Measurements from ENCODE around the gene DSC2. TPM values are rescaled to one million over a fixed set of nuclear protein-coding genes. Genes with fewer than 3 reads are reported as not detected.
A peak's percentile ranks its signal among the peaks of the same experiment; 100 is the strongest.
"Not testable (repeated sequence)": the region's sequence is repeated elsewhere in the genome, so short reads cannot be mapped to it uniquely, and the experiment has no call there.

Gene DSC2
- total RNA-seq = 4.2 TPM

DNA sequence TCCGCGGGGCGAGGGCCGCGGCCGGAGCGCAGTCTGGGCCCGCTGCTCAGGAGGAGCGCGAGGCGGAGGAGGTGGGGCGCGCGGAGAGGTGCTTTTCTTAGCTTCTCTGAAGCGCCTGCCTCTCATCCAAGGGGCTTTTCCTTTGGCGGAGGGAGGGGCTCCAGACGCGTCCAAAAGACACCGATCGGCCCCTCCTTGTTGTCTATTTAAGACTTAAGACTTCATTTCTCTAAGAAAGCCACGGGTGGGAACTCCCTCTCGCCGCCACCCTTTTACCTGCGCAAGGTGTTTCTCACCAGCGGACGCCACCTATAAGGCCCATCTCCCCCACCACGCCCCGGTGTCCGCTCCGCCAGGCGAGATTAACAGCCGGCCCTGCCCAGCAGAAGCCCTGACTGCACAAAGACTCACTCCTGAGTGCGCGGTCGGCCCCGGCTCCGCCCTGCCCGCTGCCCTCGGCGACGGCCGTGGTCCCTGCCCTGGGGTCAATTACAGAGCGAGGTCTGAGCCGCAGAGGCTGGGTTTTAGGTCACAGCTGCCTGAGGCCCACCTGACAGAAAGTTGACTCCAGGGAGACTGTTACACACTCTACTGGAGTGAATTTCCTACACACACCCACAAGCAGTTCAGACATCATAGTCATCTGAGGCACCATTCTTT lies at the start of gene DSC2:
DSC2 (minus strand) TSS at position 397 of the 660 bp plus-strand sequence. CDS start 450 bp downstream, outside the sequence.
- Histone ChIP-seq H3K9me3 (ENCODE audit: control insufficient read depth in 3 of 3, low read length in 3 of 3) (no peaks in the 10 kb centered on the region), H3K4me3 (ENCODE audit: low read length in 3 of 3) (peak within 1 kb of the TSS; percentile 46 to 58 (median 46)), H3K4me1 (ENCODE audit: control insufficient read depth in 3 of 3, insufficient read depth in 3 of 3, low read length in 3 of 3) (peaks cover 0 to 4% (median 0%) of the 10 kb centered on the region in 3 donors), H3K27me3 (ENCODE audit: control insufficient read depth in 3 of 3, insufficient read depth in 3 of 3, low read length in 3 of 3) (peaks cover 10 to 13% (median 13%) of the 10 kb centered on the region in 3 donors), H3K27ac (ENCODE audit: low read depth, low read length) (peak within 1 kb of the TSS; percentile 56), H3K36me3 (ENCODE audit: control insufficient read depth in 3 of 3, insufficient read depth in 3 of 3, low read length in 3 of 3) (no peaks in the 10 kb centered on the region), H3K9ac (ENCODE audit: low read depth in 1 of 3, low read length in 3 of 3) (peak within 1 kb of the TSS; percentile 26 to 40 (median 32))

DNA sequence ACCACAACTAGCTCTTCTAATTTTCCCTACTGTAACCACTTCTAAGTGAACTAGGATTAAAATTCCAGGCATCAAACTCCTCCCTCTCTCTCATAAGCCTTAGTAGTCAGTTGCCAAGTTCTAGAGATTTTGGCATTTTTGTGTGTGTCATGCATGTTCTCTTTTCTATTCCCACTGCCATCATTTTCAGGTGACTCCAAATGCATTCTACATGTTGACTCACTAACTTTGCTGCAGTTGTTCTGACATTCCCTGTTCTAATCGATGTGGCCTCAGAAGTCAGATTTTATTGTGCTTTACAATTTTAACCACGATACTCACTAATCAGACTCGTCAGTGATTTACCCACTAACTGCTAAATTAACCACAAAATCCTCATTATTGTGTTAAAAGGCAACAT lies 47.1 kb upstream of the DSC2 start:
- Histone ChIP-seq H3K4me1 (ENCODE audit: control insufficient read depth in 3 of 3, insufficient read depth in 3 of 3, low read length in 3 of 3) (no peaks in the 10 kb centered on the region), H3K36me3 (ENCODE audit: control insufficient read depth in 3 of 3, insufficient read depth in 3 of 3, low read length in 3 of 3) (no peaks in the 10 kb centered on the region), H3K9ac (ENCODE audit: low read depth in 1 of 3, low read length in 3 of 3) (no peak overlapping the region), H3K4me3 (ENCODE audit: low read length in 3 of 3) (no peak overlapping the region), H3K9me3 (ENCODE audit: control insufficient read depth in 3 of 3, low read length in 3 of 3) (peaks cover 0 to 3% (median 0%) of the 10 kb centered on the region in 3 donors), H3K27ac (ENCODE audit: low read depth, low read length) (no peak overlapping the region), H3K27me3 (ENCODE audit: control insufficient read depth in 3 of 3, insufficient read depth in 3 of 3, low read length in 3 of 3) (no peaks in the 10 kb centered on the region)

DNA sequence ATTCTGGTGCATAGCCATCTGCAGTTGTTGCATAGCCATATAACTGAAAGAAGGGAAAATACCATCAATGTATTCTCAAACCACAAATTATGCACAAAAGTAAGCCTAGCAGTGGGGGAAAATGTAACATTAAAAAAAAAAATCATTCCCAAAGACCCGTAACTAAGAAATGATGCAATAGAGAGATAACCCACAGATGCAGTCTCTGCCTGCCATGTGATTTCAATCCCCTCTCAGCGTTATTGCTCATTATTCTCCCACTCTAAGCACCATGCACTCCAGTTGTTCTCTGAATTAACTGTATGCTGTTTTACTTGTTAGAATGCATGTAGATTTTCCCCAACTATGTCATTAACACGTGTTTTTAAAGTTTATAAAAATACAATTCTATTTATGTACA lies 46.4 kb upstream of the DSC2 start:
- Histone ChIP-seq H3K27ac (ENCODE audit: low read depth, low read length) (no peak overlapping the region), H3K4me1 (ENCODE audit: control insufficient read depth in 3 of 3, insufficient read depth in 3 of 3, low read length in 3 of 3) (no peaks in the 10 kb centered on the region), H3K9ac (ENCODE audit: low read depth in 1 of 3, low read length in 3 of 3) (no peak overlapping the region), H3K36me3 (ENCODE audit: control insufficient read depth in 3 of 3, insufficient read depth in 3 of 3, low read length in 3 of 3) (no peaks in the 10 kb centered on the region), H3K4me3 (ENCODE audit: low read length in 3 of 3) (no peak overlapping the region), H3K27me3 (ENCODE audit: control insufficient read depth in 3 of 3, insufficient read depth in 3 of 3, low read length in 3 of 3) (no peaks in the 10 kb centered on the region), H3K9me3 (ENCODE audit: control insufficient read depth in 3 of 3, low read length in 3 of 3) (peaks cover 0 to 3% (median 0%) of the 10 kb centered on the region in 3 donors)

DNA sequence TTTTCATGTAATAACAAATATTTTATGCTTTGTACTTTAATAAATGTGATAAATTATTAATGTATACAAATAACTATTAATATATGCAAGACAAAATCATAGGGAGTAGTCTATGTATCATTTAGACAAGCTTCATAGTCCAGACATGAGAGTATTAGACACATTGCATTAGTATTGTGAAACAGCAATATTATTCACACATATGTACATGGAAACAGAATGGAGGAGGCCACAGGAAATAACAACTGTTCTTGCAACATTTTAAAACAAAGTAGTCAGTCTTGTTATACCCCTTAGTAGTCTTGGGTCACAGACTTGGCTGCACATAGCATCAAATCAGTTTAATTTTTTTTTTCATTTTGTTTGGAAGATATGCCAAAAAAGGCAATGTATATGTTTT lies 44.6 kb upstream of the DSC2 start:
- no peaks in the 10 kb centered on the region for H3K4me1 ChIP-seq (ENCODE audit: control insufficient read depth in 3 of 3, insufficient read depth in 3 of 3, low read length in 3 of 3)
- no peak overlapping the region for H3K4me3 ChIP-seq (ENCODE audit: low read length in 3 of 3)
- peaks cover 0 to 3% (median 0%) of the 10 kb centered on the region in 3 donors for H3K9me3 ChIP-seq (ENCODE audit: control insufficient read depth in 3 of 3, low read length in 3 of 3)
- no peaks in the 10 kb centered on the region for H3K36me3 ChIP-seq (ENCODE audit: control insufficient read depth in 3 of 3, insufficient read depth in 3 of 3, low read length in 3 of 3)
- no peak overlapping the region for H3K27ac ChIP-seq (ENCODE audit: low read depth, low read length)
- H3K9ac ChIP-seq (ENCODE audit: low read depth in 1 of 3, low read length in 3 of 3) = no peak overlapping the region
- no peaks in the 10 kb centered on the region for H3K27me3 ChIP-seq (ENCODE audit: control insufficient read depth in 3 of 3, insufficient read depth in 3 of 3, low read length in 3 of 3)

DNA sequence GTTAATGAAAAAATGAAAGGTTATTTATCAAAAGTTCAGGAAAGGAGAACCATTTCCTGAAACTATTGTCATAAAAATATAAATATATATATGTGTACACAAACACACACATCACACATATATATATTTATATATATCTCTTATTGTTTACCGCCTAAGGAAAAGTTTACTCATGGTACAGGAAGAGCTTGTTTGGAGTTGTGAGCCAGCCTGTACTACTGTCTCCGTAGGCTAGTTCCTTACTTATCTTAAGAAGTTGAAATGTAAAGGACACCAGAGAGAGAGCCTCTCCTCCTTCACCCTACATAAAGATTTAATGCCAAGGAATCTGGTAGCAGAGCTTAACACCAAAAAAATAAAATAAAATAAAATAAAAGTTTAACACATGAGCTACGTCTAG lies 40.8 kb upstream of the DSC2 start:
- Histone ChIP-seq H3K36me3 (ENCODE audit: control insufficient read depth in 3 of 3, insufficient read depth in 3 of 3, low read length in 3 of 3) (no peaks in the 10 kb centered on the region), H3K27me3 (ENCODE audit: control insufficient read depth in 3 of 3, insufficient read depth in 3 of 3, low read length in 3 of 3) (no peaks in the 10 kb centered on the region)

DNA sequence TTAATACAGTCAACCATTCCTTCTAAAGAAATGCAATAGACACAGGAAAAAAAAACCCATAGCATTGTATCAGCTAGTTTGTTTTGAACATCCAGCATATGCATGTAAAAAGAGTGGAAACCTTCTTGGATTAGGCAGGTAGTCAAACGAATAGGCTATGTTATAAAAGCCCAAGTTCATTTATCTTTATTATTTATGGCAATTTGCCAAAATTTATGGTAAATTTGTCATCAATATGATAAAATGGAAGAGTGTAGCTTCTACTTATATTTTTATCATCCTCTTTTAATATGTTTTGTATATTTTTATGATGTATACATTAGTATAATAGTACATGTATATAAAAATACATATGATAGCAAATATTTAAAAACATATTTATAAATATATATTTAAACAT lies 36.5 kb upstream of the DSC2 start:
- no peaks in the 10 kb centered on the region for H3K36me3 ChIP-seq (ENCODE audit: control insufficient read depth in 3 of 3, insufficient read depth in 3 of 3, low read length in 3 of 3)
- H3K27ac ChIP-seq (ENCODE audit: low read depth, low read length) = no peak overlapping the region
- H3K9ac ChIP-seq (ENCODE audit: low read depth in 1 of 3, low read length in 3 of 3) = no peak overlapping the region
- no peaks in the 10 kb centered on the region for H3K27me3 ChIP-seq (ENCODE audit: control insufficient read depth in 3 of 3, insufficient read depth in 3 of 3, low read length in 3 of 3)
- no peaks in the 10 kb centered on the region for H3K9me3 ChIP-seq (ENCODE audit: control insufficient read depth in 3 of 3, low read length in 3 of 3)
- no peak overlapping the region for H3K4me3 ChIP-seq (ENCODE audit: low read length in 3 of 3)
- no peaks in the 10 kb centered on the region for H3K4me1 ChIP-seq (ENCODE audit: control insufficient read depth in 3 of 3, insufficient read depth in 3 of 3, low read length in 3 of 3)

More for the DNA sequence above, 40.8 kb upstream of the DSC2 start:
- no peaks in the 10 kb centered on the region for H3K9me3 ChIP-seq (ENCODE audit: control insufficient read depth in 3 of 3, low read length in 3 of 3)
- H3K4me3 ChIP-seq (ENCODE audit: low read length in 3 of 3) = no peak overlapping the region
- H3K27ac ChIP-seq (ENCODE audit: low read depth, low read length) = no peak overlapping the region
- H3K9ac ChIP-seq (ENCODE audit: low read depth in 1 of 3, low read length in 3 of 3) = no peak overlapping the region
- no peaks in the 10 kb centered on the region for H3K4me1 ChIP-seq (ENCODE audit: control insufficient read depth in 3 of 3, insufficient read depth in 3 of 3, low read length in 3 of 3)

DNA sequence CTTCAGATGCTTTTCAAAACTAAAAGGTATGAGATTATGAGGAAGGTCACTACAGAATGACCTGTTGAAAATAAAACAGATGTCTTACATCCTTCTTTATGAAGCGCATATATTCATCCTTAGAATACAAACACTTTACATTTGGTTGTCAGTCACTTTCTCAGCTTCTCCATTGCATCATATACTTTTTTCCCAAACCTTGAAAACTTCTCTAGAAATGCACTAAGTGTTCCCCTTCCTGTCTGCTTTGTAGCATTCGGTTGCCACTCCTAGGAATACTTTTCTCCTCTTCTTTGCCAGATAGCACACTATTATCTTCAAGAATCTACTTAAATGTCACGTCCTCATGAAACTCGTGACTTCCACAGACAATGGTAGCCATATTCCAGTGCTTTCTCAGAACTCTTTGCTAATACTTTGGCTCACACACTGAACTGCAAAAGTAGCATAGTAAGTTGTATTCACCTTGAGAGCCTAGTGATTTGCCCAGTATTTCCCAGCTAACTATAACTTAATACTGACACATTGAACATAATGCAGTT lies 32.8 kb upstream of the DSC2 start:
- Histone ChIP-seq H3K27me3 (ENCODE audit: control insufficient read depth in 3 of 3, insufficient read depth in 3 of 3, low read length in 3 of 3) (no peaks in the 10 kb centered on the region), H3K4me3 (ENCODE audit: low read length in 3 of 3) (no peak overlapping the region), H3K9me3 (ENCODE audit: control insufficient read depth in 3 of 3, low read length in 3 of 3) (no peaks in the 10 kb centered on the region), H3K36me3 (ENCODE audit: control insufficient read depth in 3 of 3, insufficient read depth in 3 of 3, low read length in 3 of 3) (no peaks in the 10 kb centered on the region), H3K27ac (ENCODE audit: low read depth, low read length) (no peak overlapping the region), H3K9ac (ENCODE audit: low read depth in 1 of 3, low read length in 3 of 3) (no peak overlapping the region), H3K4me1 (ENCODE audit: control insufficient read depth in 3 of 3, insufficient read depth in 3 of 3, low read length in 3 of 3) (no peaks in the 10 kb centered on the region)

DNA sequence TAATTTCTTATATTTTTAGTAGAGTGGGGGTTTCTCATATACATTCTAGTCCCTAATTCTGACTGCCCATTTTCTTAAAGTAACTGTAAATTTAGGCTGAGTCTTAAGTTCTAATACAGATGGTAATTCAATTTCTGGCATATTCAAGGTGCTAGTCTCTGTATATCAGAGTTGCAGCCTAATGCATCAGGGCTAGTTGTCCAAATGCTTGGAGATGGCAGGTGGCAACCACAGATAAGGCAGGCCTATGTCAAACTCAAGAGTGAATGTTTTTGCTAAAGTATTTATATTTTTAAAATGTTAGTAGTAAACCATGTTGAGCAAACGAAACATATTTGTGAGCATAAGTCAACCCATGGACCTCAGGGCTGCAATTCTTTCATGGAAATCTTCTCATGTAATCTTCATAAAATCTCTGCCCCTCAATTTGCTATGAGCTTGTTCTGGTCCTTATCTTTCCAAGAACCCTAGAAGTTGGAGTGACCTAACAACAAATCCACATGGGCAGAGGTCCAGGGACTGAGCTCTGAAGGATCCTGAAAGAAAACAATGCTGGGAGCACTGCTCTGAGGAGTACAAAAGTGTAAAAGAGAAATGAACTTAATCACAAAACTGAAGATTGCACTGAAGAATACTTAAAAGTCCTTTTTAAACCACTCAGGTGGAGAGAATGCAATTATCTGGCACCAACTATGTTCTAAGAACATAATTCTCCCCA lies 27.3 kb upstream of the DSC2 start:
- H3K9me3 ChIP-seq (ENCODE audit: control insufficient read depth in 3 of 3, low read length in 3 of 3) = no peaks in the 10 kb centered on the region
- H3K27me3 ChIP-seq (ENCODE audit: control insufficient read depth in 3 of 3, insufficient read depth in 3 of 3, low read length in 3 of 3) = no peaks in the 10 kb centered on the region
- H3K9ac ChIP-seq (ENCODE audit: low read depth in 1 of 3, low read length in 3 of 3) = no peak overlapping the region
- H3K4me1 ChIP-seq (ENCODE audit: control insufficient read depth in 3 of 3, insufficient read depth in 3 of 3, low read length in 3 of 3) = no peaks in the 10 kb centered on the region
- no peak overlapping the region for H3K4me3 ChIP-seq (ENCODE audit: low read length in 3 of 3)
- no peaks in the 10 kb centered on the region for H3K36me3 ChIP-seq (ENCODE audit: control insufficient read depth in 3 of 3, insufficient read depth in 3 of 3, low read length in 3 of 3)
- no peak overlapping the region for H3K27ac ChIP-seq (ENCODE audit: low read depth, low read length)

DNA sequence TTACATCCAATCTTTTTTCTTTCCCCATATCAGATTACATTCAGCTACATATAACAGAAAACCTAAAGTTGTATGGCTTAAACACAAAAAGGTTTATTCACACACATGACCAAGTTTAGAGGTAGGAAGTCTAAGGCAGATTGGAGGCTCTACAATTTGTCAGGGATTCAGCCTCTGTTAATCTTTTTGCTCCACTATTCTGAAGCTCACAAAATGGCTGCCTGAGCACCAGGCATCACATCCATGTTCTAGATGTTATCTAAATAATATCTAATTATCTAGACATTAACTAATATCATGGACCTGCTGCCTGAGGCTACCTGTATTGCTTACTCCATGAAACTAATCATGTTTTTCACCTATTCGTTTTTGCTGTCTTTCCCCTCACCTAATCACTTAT lies 23.7 kb upstream of the DSC2 start:
- no peak overlapping the region for H3K27ac ChIP-seq (ENCODE audit: low read depth, low read length)
- H3K9me3 ChIP-seq (ENCODE audit: control insufficient read depth in 3 of 3, low read length in 3 of 3) = no peaks in the 10 kb centered on the region
- no peaks in the 10 kb centered on the region for H3K36me3 ChIP-seq (ENCODE audit: control insufficient read depth in 3 of 3, insufficient read depth in 3 of 3, low read length in 3 of 3)
- H3K4me3 ChIP-seq (ENCODE audit: low read length in 3 of 3) = no peak overlapping the region
- no peak overlapping the region for H3K9ac ChIP-seq (ENCODE audit: low read depth in 1 of 3, low read length in 3 of 3)
- no peaks in the 10 kb centered on the region for H3K4me1 ChIP-seq (ENCODE audit: control insufficient read depth in 3 of 3, insufficient read depth in 3 of 3, low read length in 3 of 3)
- no peaks in the 10 kb centered on the region for H3K27me3 ChIP-seq (ENCODE audit: control insufficient read depth in 3 of 3, insufficient read depth in 3 of 3, low read length in 3 of 3)

DNA sequence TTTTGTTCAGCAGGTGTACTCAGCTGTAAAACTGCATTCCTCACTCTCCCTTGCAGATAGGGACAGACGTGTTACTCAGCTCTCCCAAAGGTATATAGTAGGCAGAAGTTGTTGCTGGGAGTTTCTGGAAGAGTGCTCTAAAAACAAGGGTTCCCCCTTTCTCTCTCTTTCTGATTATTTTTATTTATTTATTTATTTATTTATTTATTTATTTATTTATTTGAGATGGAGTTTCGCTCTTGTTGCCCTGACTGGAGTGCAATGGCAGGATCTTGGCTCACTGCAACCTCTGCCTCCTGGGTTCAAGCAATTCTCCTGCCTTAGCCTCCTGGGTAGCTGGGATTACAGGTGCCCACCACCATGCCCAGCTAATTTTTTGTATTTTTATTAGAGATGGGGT lies 20.9 kb upstream of the DSC2 start:
- not testable (repeated sequence) for H3K4me3 ChIP-seq (ENCODE audit: low read length in 3 of 3); H3K27me3 ChIP-seq (ENCODE audit: control insufficient read depth in 3 of 3, insufficient read depth in 3 of 3, low read length in 3 of 3); H3K9me3 ChIP-seq (ENCODE audit: control insufficient read depth in 3 of 3, low read length in 3 of 3); H3K36me3 ChIP-seq (ENCODE audit: control insufficient read depth in 3 of 3, insufficient read depth in 3 of 3, low read length in 3 of 3); H3K4me1 ChIP-seq (ENCODE audit: control insufficient read depth in 3 of 3, insufficient read depth in 3 of 3, low read length in 3 of 3); H3K9ac ChIP-seq (ENCODE audit: low read depth in 1 of 3, low read length in 3 of 3); H3K27ac ChIP-seq (ENCODE audit: low read depth, low read length)
